Right lobe of liver (tissue), 4 donors: ENCODE measurements around the gene DNAI7.

Experiments used
- CTCF ChIP-seq, 4 donors: fragments of 200-600 bp in 3 of 4; fragments of 450-650 bp in 1 of 4; IDR thresholded peaks; one replicate each; pipeline versions ENCODE4 v1.5.1 to v1.8.0; 2016 to 2022; ENCODE audit warnings: antibody characterized with exemption in 4 of 4, mild to moderate bottlenecking in 2 of 4
- POLR2A ChIP-seq: fragments of 450-650 bp; IDR thresholded peaks from one replicate; pipeline ENCODE4 v1.6.1; 2017; ENCODE audit warnings: antibody characterized with exemption, mild to moderate bottlenecking
- donor health status: DM: no; HTN: no; CAD: no.
- donor health status: DM: no; HTN: no; CAD: no.
- donor health status: DM: no; HTN: yes; CAD: no.

DNA sequence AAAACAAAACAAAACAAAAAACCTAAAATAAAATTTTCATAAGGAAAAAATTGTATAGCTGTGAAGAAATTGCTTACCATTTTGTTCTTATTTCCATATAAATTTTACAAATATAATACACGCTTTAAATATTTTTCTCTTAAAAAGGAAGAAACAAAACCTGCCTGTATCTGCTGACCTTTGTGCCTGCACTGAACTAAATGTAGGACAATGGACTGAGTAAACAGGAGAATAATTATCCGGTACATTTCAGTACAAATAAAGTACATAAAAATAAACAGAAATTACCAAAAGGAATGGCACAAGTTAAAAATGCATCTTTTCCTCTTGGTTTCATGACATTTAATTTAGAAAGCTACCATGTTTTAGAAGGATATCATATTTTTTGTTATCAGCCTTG, 112.3 kb downstream of the DNAI7 start:
- TF ChIP-seq POLR2A (no peak), CTCF (IDR thresholded peaks at IDR 0.05) (no peak)
